HG02678 (cell line): ENCODE results near the gene TEDC2.
A peak's percentile ranks its signal among the peaks of the same experiment; 100 is the strongest.

Experiments
- ATAC-seq: cut with Tn5 transposase; IDR thresholded peaks from one replicate; pipeline ENCODE4 v1.9.1; 2021; ENCODE audit warnings: mild to moderate bottlenecking, moderate library complexity; ENCODE audit not compliant: unreplicated experiment

Gene TEDC2

GRCh38 chr16:2508722-2509400, 49.0 kb downstream of the TEDC2 start:
- no peak for ATAC-seq

- ATAC-seq: no peak
Measured at GRCh38 chr16:2511128-2511800, 51.4 kb downstream of the TEDC2 start.

- ATAC-seq: no peak
Measured at GRCh38 chr16:2511996-2512734, 52.3 kb downstream of the TEDC2 start.

- peak; percentile 12 for ATAC-seq
Measured at GRCh38 chr16:2512735-2513404, 53.0 kb downstream of the TEDC2 start.

- ATAC-seq: peak; percentile 77
Measured at GRCh38 chr16:2513405-2514332, 53.8 kb downstream of the TEDC2 start, which contains the start of gene ATP6V0C. Gene ATP6V0C, plus strand, starts transcription at chr16:2513952. Its CDS starts 152 bp downstream, at chr16:2514104.
